Liver (tissue), 9 donors: Measurements from ENCODE around the gene SLC9A6. TPM values are rescaled to one million over a fixed set of nuclear protein-coding genes. Genes with fewer than 3 reads are reported as not detected.

Experiments used
- DNase-seq: peaks from one replicate; pipeline ENCODE4 v3.0.0-alpha.2; 2017; ENCODE audit warnings: low spot score
- H3K27ac ChIP-seq, 2 donors: one replicate each; pipeline ENCODE4 v1.7.0; 2013; ENCODE audit warnings: inconsistent platforms in 2 of 2, low read length in 2 of 2, control low read depth in 1 of 2, low read depth in 1 of 2, mild to moderate bottlenecking in 1 of 2
- H3K27me3 ChIP-seq, 4 donors: one replicate each; pipeline versions ENCODE4 v1.6.1 to v1.7.0; 2013; ENCODE audit warnings: low read length in 3 of 4, inconsistent platforms in 1 of 4, mild to moderate bottlenecking in 1 of 4, moderate library complexity in 1 of 4; ENCODE audit not compliant: control insufficient read depth in 4 of 4, insufficient read depth in 4 of 4
- H3K36me3 ChIP-seq, 4 donors: one replicate each; pipeline versions ENCODE4 v1.6.1 to v1.7.0; 2013; ENCODE audit warnings: low read length in 3 of 4, mild to moderate bottlenecking in 3 of 4, low read depth in 1 of 4, moderate library complexity in 1 of 4; ENCODE audit not compliant: control insufficient read depth in 4 of 4, insufficient read depth in 3 of 4
- H3K4me1 ChIP-seq, 4 donors: one replicate each; pipeline versions ENCODE4 v1.6.1 to v1.7.0; 2013; ENCODE audit warnings: low read length in 3 of 4, mild to moderate bottlenecking in 3 of 4, moderate library complexity in 1 of 4; ENCODE audit not compliant: control insufficient read depth in 4 of 4, insufficient read depth in 4 of 4
- H3K4me3 ChIP-seq, 3 donors: one replicate each; pipeline versions ENCODE4 v1.6.1 to v1.7.0; 2013; ENCODE audit warnings: low read length in 3 of 3, control low read depth in 1 of 3, low read depth in 1 of 3, mild to moderate bottlenecking in 1 of 3
- H3K9ac ChIP-seq, 2 donors: one replicate each; pipeline ENCODE4 v1.7.0; 2013; ENCODE audit warnings: low read length in 2 of 2, mild to moderate bottlenecking in 2 of 2, moderate library complexity in 2 of 2, control low read depth in 1 of 2, low read depth in 1 of 2
- H3K9me3 ChIP-seq, 4 donors: one replicate each; pipeline versions ENCODE4 v1.6.1 to v1.7.0; 2013; ENCODE audit warnings: low read length in 3 of 4; ENCODE audit not compliant: control insufficient read depth in 4 of 4
- ATF3 ChIP-seq: IDR thresholded peaks from 2 replicates; pipeline ENCODE4 v1.6.1; 2016; ENCODE audit warnings: antibody characterized with exemption
- CTCF ChIP-seq: fragments of 150-350 bp; IDR thresholded peaks from 2 replicates; pipeline ENCODE4 v1.5.1; 2017; ENCODE audit warnings: improper control_type of control experiment, low read depth, low read length; ENCODE audit not compliant: missing input control
- EGR1 ChIP-seq, 2 donors: IDR thresholded peaks; 2 replicates each; pipeline ENCODE4 v1.6.1; 2016 to 2018; ENCODE audit warnings: antibody characterized with exemption in 2 of 2, low read depth in 2 of 2
- FOXA1 ChIP-seq: IDR thresholded peaks from 2 replicates; pipeline ENCODE4 v1.6.1; 2016; ENCODE audit warnings: antibody characterized with exemption
- GABPA ChIP-seq, 2 donors: IDR thresholded peaks in 1 of 2; conservative IDR thresholded peaks in 1 of 2; 2 replicates each; pipeline ENCODE4 v1.6.1; 2016; ENCODE audit warnings: antibody characterized with exemption in 2 of 2, mild to moderate bottlenecking in 1 of 2, moderate library complexity in 1 of 2
- HNF4A ChIP-seq, 2 donors: conservative IDR thresholded peaks; 2 replicates each; pipeline ENCODE4 v1.6.1; 2016; ENCODE audit warnings: antibody characterized with exemption in 2 of 2, mild to moderate bottlenecking in 2 of 2
- HNF4G ChIP-seq: IDR thresholded peaks from 2 replicates; pipeline ENCODE4 v1.6.1; 2016; ENCODE audit warnings: antibody characterized with exemption
- JUND ChIP-seq, 2 donors: IDR thresholded peaks; 2 replicates each; pipeline ENCODE4 v1.6.1; 2016; ENCODE audit warnings: antibody characterized with exemption in 2 of 2
- MAX ChIP-seq: IDR thresholded peaks from 2 replicates; pipeline ENCODE4 v1.6.1; 2016; ENCODE audit warnings: antibody characterized with exemption
- NR2F2 ChIP-seq: IDR thresholded peaks from 2 replicates; pipeline ENCODE4 v1.6.1; 2016; ENCODE audit warnings: antibody characterized with exemption
- RAD21 ChIP-seq, 2 donors: IDR thresholded peaks; 2 replicates each; pipeline ENCODE4 v1.6.1; 2016; ENCODE audit warnings: antibody characterized with exemption in 2 of 2, mild to moderate bottlenecking in 2 of 2
- REST ChIP-seq: IDR thresholded peaks from 2 replicates; pipeline ENCODE4 v1.6.1; 2016; ENCODE audit warnings: antibody characterized with exemption, mild to moderate bottlenecking
- RXRA ChIP-seq, 2 donors: IDR thresholded peaks; 2 replicates each; pipeline ENCODE4 v1.6.1; 2017 to 2018; ENCODE audit warnings: antibody characterized with exemption in 2 of 2, mild to moderate bottlenecking in 1 of 2
- SP1 ChIP-seq: IDR thresholded peaks from 2 replicates; pipeline ENCODE4 v1.6.1; 2018; ENCODE audit warnings: antibody characterized with exemption, mild to moderate bottlenecking
- TAF1 ChIP-seq: conservative IDR thresholded peaks from 2 replicates; pipeline ENCODE4 v1.6.1; 2016; ENCODE audit warnings: antibody characterized with exemption, mild to moderate bottlenecking
- YY1 ChIP-seq: IDR thresholded peaks from 2 replicates; pipeline ENCODE4 v1.6.1; 2016; ENCODE audit warnings: antibody characterized with exemption, mild to moderate bottlenecking
- ZBTB33 ChIP-seq: IDR thresholded peaks from 2 replicates; pipeline ENCODE4 v1.6.1; 2016; ENCODE audit warnings: antibody characterized with exemption
- WGBS: extraction: QIAGEN DNeasy Blood & Tissue Kit; methylation state at CpG from one replicate; pipeline ENCODE4 v1.1.7; 2013; 5-methylcytosine and 5-hydroxymethylcytosine counted together
- polyA plus RNA-seq, 2 donors: library from polyadenylated mRNA; stranded (reverse) in 1 of 2; unstranded in 1 of 2; fragments of 200-250 nt in 1 of 2; fragments of >200 nt in 1 of 2; fragmentation: Nextera tagmentation in 1 of 2; extraction: Ambion mirVana in 1 of 2; gene quantifications; one replicate each; pipeline versions ENCODE4 v1.2.1 to v1.2.3, GENCODE V29; 2013 to 2015
- total RNA-seq, 2 donors: library from RNA; depleted of rRNA; stranded (reverse); fragments of >200 nt; gene quantifications; one replicate each; pipeline ENCODE4 v1.2.3, GENCODE V29; 2014
- donor health status: healthy.
- donor health status: healthy.
- donor health status: healthy.
- donor health status: healthy.
- donor health status: healthy.

The SLC9A6 gene
- total and polyA plus RNA-seq, 4 donors, result 2.1 to 8.8 (median 5.6) TPM

- TF ChIP-seq SP1, result no peak
- over 99% methylated on average over 4 of the region's 4 CpGs for WGBS
These were observed 62.7 kb downstream of the SLC9A6 start for GRCh38 chrX:136047969-136048368.

GRCh38 chrX:136048446-136048845 lies 63.2 kb downstream of the SLC9A6 start:
- 95% methylated on average over 1 of the region's 1 CpG for WGBS
- H3K36me3 ChIP-seq, result no peaks in the 10 kb centered on the region
- peaks cover 2 to 12% (median 10%) of the 10 kb centered on the region in 4 donors for H3K4me1 ChIP-seq

More at GRCh38 chrX:136047969-136048368, 62.7 kb downstream of the SLC9A6 start:
- Histone ChIP-seq H3K9me3 (no peaks in the 10 kb centered on the region), H3K4me3 (no peak overlapping the region), H3K9ac (no peak overlapping the region), H3K27me3 (peaks cover 0 to 5% (median 0%) of the 10 kb centered on the region in 4 donors), H3K36me3 (no peaks in the 10 kb centered on the region), H3K4me1 (peaks cover 2 to 12% (median 10%) of the 10 kb centered on the region in 4 donors), H3K27ac (no peak overlapping the region)
- DNase-seq, result no peak

More at GRCh38 chrX:136048446-136048845, 63.2 kb downstream of the SLC9A6 start:
- Histone ChIP-seq H3K9ac (no peak overlapping the region), H3K9me3 (no peaks in the 10 kb centered on the region), H3K27ac (no peak overlapping the region), H3K4me3 (no peak overlapping the region), H3K27me3 (peaks cover 0 to 5% (median 0%) of the 10 kb centered on the region in 4 donors)
- TF ChIP-seq NR2F2 (no peak), ATF3 (no peak), GABPA (IDR thresholded peaks at IDR 0.05 in 1 of 2, conservative IDR thresholded peaks at IDR 0.05 in 1 of 2) (no peak), CTCF (no peak), TAF1 (no peak), YY1 (no peak), FOXA1 (no peak), ZBTB33 (no peak), EGR1 (IDR thresholded peaks at IDR 0.05; ENCODE audit: low read depth in 2 of 2) (no peak), REST (no peak), JUND (IDR thresholded peaks at IDR 0.05) (no peak), RAD21 (IDR thresholded peaks at IDR 0.05) (no peak), RXRA (IDR thresholded peaks at IDR 0.05) (no peak), MAX (no peak), HNF4A (conservative IDR thresholded peaks at IDR 0.05) (no peak), SP1 (no peak), HNF4G (no peak)
- DNase-seq, result no peak
